ENCODE measurements around the gene EPHA3. TPM values are rescaled to one million over a fixed set of nuclear protein-coding genes. Genes with fewer than 3 reads are reported as not detected.

Gene EPHA3
- total and polyA plus RNA-seq, 2 of the 4 experiments (the other 2 are of a cell fraction) = 0.10 to 0.18 TPM

- no peak overlapping the region for H2AFZ ChIP-seq (replicated peaks; ENCODE audit: low read length, poor library complexity)
- in situ Hi-C loops (cut with MboI; ENCODE audit: low sequenced_read_pairs) = no loop called here
- H3K4ac ChIP-seq (ENCODE audit: low read depth, low read length) = no peak overlapping the region
- no peaks in the 10 kb centered on the region for H3K4me1 ChIP-seq (ENCODE audit: control insufficient read depth, insufficient read depth, low read length)
- H3K36me3 ChIP-seq (ENCODE audit: control insufficient read depth, insufficient read depth, low read length) = no peaks in the 10 kb centered on the region
- H2BK5ac ChIP-seq (ENCODE audit: low read depth, low read length, poor library complexity, severe bottlenecking) = no peak overlapping the region
- WGBS, 2 experiments (ENCODE audit: extremely low coverage in 2 of 2, insufficient read length in 1 of 2) = no CpG with 5 or more reads among the region's 1 CpG
- H3K23ac ChIP-seq (ENCODE audit: low read depth, low read length) = no peak overlapping the region
- no peak overlapping the region for H3K27ac ChIP-seq (ENCODE audit: insufficient read depth, low read length)
- no peak overlapping the region for H2BK20ac ChIP-seq (ENCODE audit: low read depth, low read length)
- H3K4me2 ChIP-seq (ENCODE audit: low read depth, low read length) = no peak overlapping the region
- H2AK5ac ChIP-seq (ENCODE audit: low read depth, low read length) = no peak overlapping the region
- ChIA-PET POLR2A (ENCODE audit: unreplicated experiment) (no interaction called here), CTCF (no interaction called here)
- no peak overlapping the region for H3K4me3 ChIP-seq (ENCODE audit: insufficient read depth, low read depth, low read length)
- no peaks in the 10 kb centered on the region for H3K9me1 ChIP-seq (ENCODE audit: insufficient read depth, low read length)
- no TSS peak for BruUV-seq (replicated peaks)
- H2BK15ac ChIP-seq (ENCODE audit: low read depth, low read length) = no peak overlapping the region
- H3K56ac ChIP-seq (ENCODE audit: extremely low read depth, insufficient read depth, low read length) = no peak overlapping the region
- H3K79me1 ChIP-seq (ENCODE audit: low read depth in 1 of 2, low read length in 2 of 2) = no peaks in the 10 kb centered on the region
- no peak for ATAC-seq (ENCODE audit: low read depth)
- H2AK9ac ChIP-seq (replicated peaks; ENCODE audit: low read depth, low read length, poor library complexity) = no peak overlapping the region
- H3K9ac ChIP-seq (ENCODE audit: low read depth, low read length) = no peak overlapping the region
- intact Hi-C loops (cut with micrococcal nuclease) = no loop called here
- no peak for DNase-seq
- H3K9me3 ChIP-seq (ENCODE audit: control insufficient read depth, insufficient read depth, low read length) = no peaks in the 10 kb centered on the region
- TF ChIP-seq USF2 (IDR thresholded peaks at IDR 0.05; ENCODE audit: low read depth, low read length) = no peak
- no peak for TF ChIP-seq CEBPB (IDR thresholded peaks at IDR 0.05; ENCODE audit: low read depth, low read length)
- no peak for TF ChIP-seq NFE2L2 (IDR thresholded peaks at IDR 0.05; ENCODE audit: low read depth, low read length)
- TF ChIP-seq FOS (IDR thresholded peaks at IDR 0.05; ENCODE audit: low read depth, low read length) = no peak
- TF ChIP-seq BHLHE40 (IDR thresholded peaks at IDR 0.05; ENCODE audit: low read depth, low read length) = no peak
- TF ChIP-seq, protein P1, sequence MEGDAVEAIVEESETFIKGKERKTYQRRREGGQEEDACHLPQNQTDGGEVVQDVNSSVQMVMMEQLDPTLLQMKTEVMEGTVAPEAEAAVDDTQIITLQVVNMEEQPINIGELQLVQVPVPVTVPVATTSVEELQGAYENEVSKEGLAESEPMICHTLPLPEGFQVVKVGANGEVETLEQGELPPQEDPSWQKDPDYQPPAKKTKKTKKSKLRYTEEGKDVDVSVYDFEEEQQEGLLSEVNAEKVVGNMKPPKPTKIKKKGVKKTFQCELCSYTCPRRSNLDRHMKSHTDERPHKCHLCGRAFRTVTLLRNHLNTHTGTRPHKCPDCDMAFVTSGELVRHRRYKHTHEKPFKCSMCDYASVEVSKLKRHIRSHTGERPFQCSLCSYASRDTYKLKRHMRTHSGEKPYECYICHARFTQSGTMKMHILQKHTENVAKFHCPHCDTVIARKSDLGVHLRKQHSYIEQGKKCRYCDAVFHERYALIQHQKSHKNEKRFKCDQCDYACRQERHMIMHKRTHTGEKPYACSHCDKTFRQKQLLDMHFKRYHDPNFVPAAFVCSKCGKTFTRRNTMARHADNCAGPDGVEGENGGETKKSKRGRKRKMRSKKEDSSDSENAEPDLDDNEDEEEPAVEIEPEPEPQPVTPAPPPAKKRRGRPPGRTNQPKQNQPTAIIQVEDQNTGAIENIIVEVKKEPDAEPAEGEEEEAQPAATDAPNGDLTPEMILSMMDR (conservative IDR thresholded peaks at IDR 0.05; ENCODE audit: low read depth, low read length) = no peak
- dilution Hi-C loops (cut with HindIII; ENCODE audit: low sequenced_read_pairs, unreplicated experiment) = no loop called here
- H3K27me3 ChIP-seq (ENCODE audit: control insufficient read depth, insufficient read depth, low read length) = no peaks in the 10 kb centered on the region
- H4K91ac ChIP-seq (ENCODE audit: insufficient read depth, low read depth, low read length) = no peak overlapping the region
- no peak overlapping the region for H2BK120ac ChIP-seq (ENCODE audit: low read depth, low read length)
- H3K18ac ChIP-seq (ENCODE audit: low read depth, low read length) = no peak overlapping the region
- H3K14ac ChIP-seq (replicated peaks; ENCODE audit: low read depth, low read length) = no peak overlapping the region
- no peak overlapping the region for H4K8ac ChIP-seq (ENCODE audit: low read depth in 2 of 2, low read length in 2 of 2)
- no peak overlapping the region for H4K5ac ChIP-seq (ENCODE audit: low read depth, low read length)
- no peaks in the 10 kb centered on the region for H4K20me1 ChIP-seq (ENCODE audit: insufficient read depth, low read length)
Observed at GRCh38 chr3:89250742-89251141, 143.3 kb downstream of the EPHA3 start.
